DND-41 (cell line): ENCODE data around the gene SENP8.

Experiments used
- CTCF ChIP-seq: IDR thresholded peaks from 2 replicates; pipeline ENCODE4 v1.5.1; 2012; ENCODE audit warnings: borderline replicate concordance, low read length, moderate library complexity, mild to moderate bottlenecking; ENCODE audit not compliant: poor library complexity, severe bottlenecking; ENCODE audit errors: extremely low read depth
- EZH2 ChIP-seq: IDR thresholded peaks from 3 replicates; pipeline ENCODE4 v1.6.1; 2012; ENCODE audit warnings: borderline replicate concordance, low read depth, mild to moderate bottlenecking, moderate library complexity, low read length, inconsistent platforms; ENCODE audit not compliant: severe bottlenecking

- TF ChIP-seq CTCF (no peak), EZH2 (no peak)
Observed at GRCh38 chr15:72092691-72093090, 25.5 kb upstream of the SENP8 start.
